KG1 (cell line): ENCODE data around the gene CDH24.
"Not testable (repeated sequence)": the region's sequence is repeated elsewhere in the genome, so short reads cannot be mapped to it uniquely, and the experiment has no call there.

Experiments
- DNase-seq: peaks from one replicate; lab custom pipeline; 2025; lab: John Stamatoyannopoulos, UW

CDH24 gene

DNA sequence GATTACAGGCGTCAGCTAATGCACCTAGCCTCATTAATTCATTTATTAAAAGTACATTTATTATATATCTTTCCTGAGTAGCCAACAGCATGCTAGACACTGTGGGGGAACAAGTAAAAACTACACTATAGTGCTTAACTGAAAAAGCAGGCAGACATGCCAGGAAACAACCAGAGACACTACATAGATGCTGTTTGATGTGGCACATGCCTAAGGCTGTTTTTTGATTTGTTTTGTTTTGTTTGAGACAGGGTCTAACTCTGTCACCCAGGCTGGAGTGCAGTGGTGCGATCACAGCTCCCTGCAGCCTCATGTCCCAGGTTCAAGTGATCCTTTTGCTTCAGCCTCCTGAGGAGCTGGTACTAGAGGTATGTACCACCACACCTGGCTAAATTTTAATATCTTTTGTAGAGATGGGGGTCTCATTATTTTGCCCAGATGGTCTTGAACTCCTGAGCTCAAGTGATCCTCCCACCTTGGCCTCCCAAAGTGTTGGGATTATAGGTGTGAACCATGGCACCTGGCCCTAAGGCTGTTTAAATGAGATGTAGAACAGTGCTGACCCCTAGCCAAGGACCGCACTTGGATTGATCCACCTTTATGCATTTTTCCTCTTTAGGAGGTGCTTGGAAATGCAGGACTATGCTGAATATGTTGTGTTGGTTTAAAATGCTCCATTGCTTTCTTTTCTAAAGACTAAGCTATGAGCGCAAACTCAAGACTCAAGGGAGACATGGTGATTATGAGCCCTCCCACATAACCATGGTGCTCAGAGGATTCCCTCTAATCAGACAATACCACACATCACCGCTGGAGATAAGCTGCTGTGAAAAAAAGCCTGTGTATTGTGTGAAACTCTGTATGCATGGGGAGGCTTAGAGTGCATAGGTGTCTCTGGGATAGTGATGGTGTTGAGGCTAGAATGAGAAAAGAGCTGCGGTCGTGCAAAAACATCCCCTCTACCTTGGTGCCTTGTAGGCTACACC is 36.9 kb downstream of the CDH24 start:
- DNase-seq: no peak

DNA sequence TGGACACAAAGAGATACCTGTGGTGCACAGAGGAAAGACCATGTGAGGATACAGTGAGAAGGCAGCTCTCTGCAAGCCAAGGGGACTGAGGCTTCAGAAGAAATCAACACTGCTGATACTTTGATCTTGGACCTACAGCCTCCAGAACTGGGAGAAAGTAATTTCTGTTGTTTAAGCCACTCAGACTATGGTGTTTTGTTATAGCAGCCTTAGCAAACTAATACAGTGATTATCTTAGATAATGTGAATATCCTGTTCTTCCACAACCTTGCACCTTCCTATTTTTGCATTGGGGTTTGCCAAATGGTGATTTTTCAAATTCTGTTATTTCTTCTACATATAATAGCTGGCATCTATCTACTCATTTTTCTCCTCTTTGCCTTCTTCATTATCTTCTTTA is 39.2 kb downstream of the CDH24 start:
- no peak for DNase-seq

DNA sequence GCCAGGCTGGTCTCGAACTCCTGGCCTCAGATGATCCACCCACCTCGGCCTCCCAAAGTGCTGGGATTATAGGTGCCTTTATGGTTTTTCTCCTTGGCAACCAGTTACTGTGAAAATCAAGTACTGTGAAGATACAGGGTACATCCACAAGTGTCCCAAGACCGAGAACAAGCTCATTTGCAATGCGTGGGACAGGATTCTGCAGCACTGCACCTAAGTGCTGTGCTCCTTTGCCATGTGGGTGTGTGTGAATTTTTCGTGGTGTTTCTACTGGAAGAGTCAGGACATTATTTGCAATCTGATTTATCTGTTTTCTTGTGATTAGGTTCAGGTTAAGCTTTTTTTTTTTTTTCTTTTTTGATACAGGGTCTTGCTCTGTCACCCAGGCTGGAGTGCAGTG is 40.2 kb downstream of the CDH24 start:
- no peak for DNase-seq

DNA sequence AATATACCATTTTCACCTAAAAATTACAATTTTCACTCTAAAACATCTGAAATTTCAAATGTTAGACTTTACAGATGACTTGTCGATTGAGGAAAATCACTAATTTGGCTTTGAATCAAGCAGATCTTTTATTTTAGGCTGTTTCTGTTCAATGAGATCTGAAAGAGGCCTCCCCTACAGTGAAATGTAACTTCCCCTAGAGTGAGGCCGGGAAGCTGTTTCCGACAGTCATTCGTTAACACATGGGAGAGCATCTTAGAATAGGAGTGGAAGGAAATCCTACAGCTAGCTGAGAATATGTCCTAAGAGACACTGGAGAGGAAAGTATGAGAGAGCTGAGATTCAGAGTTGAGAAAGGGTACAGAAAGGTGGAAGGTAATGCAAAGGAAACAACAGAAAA is 41.7 kb downstream of the CDH24 start:
- DNase-seq: no peak

DNA sequence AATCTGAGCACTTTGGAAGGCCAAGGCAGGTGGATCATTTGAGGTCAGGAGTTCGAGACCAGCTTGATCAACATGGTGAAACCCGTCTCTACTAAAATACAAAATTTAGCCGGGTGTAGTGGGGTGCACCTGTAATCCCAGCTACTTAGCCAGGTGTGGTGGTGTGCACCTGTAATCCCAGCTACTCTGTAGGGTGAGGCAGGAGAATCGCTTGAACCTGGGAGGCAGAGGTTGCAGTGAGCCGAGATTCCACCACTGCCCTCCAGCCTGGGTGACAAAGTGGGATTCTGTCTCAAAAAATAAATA is 43.6 kb downstream of the CDH24 start:
- DNase-seq: not testable (repeated sequence)

DNA sequence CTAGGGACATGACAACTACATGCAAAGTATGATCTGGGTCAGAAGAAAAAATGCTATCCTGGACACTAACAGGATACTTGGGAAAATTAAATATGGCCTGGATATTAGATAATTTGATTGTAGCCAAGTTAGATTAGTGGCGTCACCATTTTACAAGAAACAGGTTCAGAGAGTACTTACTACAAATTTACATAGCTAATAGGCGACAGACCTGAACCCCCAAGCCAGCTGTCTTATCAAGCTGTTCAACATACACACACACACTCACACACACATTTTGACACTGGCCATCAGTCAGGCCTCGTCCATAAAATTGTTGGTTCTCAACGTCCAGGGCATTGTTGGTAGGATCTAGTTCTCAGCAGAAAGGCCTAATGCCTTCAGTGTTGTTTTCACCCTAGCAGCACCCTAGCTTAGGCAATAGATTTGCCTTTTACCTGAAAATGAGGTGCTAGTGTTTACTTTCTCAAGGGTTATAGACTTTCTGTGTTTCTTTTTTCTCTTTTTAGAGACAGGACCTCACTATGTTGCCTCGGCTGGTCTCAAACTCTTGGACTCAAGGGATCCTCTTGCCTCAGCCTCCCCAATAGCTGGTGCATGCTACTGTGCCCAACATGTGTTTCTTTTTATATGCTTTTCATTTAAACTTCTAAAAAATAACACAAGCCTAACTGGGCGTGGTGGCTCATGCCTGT is 44.1 kb downstream of the CDH24 start:
- no peak for DNase-seq

DNA sequence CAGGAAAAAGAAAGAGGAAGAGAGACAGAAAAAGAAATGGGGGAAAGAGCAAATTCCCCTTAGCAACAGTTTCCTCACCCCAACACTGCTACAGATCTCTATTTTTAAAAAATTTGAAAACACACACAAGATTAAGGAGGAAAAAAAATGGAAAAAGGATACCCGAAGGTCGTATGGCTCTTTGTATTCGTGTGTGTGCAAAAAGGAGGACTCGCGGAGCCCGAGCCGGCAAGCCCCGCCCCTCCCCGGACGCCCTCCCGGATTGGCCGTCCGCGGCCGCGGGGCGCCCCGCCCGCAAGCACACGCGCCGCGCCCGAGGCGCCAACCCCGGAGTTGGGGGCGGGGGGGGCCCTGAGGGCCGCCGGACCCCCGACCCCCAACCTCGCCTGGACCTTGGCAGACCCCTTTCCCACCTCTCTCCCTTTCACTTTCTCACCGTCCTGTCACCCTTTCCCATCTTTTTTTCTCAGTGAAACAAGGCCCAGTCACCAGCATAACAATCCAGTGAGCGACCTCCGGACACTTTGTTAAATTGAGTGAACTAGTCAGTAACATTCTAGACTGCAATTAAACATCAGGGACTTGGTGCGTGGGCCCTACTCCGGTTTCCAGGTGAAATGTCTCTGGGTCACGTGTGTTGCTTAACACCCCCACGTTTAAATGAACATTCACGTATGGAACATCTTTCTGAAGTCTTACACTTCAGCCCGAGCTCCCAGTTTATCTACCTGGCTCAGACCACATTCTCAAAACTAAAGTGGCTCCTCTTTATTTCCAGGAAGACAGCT is 47.2 kb downstream of the CDH24 start, which contains the start of gene C14orf93:
TSS of gene C14orf93 (minus strand) at position 205 of the 788 bp plus-strand sequence. CDS start 11,120 bp downstream, outside the sequence.
- peak; percentile 74 for DNase-seq

DNA sequence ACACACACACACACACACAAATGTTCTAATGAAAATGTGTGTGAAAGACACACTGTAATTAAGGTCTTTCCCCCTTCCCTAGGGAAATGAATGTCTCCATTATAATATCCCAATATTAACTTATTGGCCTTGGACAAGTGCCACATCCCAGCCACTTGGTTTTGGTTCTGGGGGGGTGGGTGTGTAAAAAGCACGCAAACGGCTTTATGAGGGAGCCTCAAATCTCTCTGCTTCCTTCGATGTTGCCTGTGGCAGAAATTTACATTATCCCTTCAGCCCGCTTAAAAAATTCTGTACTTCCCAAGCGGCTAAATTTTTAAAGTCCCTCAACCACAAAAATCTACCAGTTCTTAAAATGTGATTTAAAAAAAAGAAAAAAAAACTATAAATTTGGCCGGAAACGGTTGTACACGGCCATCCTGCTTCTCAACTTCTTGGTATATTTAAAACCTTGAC is 47.8 kb downstream of the CDH24 start:
- no peak for DNase-seq

DNA sequence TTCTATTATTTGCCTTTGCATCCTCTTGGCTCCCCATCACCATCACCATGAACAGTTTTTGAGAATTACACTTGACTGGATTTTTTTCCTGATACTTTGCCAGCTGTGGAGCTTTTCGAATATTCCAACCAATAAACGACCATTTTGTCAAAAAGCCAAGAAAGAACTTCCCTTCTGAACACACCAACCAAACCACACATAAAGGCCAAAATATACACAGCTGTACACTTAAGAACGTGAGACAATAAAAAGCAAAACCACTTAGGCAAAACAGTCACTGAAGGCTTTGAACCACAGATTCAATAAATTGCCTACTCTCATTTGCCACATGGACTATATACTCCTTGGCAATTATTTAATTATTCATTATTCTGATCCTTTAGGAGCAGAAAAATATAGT is 48.5 kb downstream of the CDH24 start:
- peak; percentile 16 for DNase-seq

DNA sequence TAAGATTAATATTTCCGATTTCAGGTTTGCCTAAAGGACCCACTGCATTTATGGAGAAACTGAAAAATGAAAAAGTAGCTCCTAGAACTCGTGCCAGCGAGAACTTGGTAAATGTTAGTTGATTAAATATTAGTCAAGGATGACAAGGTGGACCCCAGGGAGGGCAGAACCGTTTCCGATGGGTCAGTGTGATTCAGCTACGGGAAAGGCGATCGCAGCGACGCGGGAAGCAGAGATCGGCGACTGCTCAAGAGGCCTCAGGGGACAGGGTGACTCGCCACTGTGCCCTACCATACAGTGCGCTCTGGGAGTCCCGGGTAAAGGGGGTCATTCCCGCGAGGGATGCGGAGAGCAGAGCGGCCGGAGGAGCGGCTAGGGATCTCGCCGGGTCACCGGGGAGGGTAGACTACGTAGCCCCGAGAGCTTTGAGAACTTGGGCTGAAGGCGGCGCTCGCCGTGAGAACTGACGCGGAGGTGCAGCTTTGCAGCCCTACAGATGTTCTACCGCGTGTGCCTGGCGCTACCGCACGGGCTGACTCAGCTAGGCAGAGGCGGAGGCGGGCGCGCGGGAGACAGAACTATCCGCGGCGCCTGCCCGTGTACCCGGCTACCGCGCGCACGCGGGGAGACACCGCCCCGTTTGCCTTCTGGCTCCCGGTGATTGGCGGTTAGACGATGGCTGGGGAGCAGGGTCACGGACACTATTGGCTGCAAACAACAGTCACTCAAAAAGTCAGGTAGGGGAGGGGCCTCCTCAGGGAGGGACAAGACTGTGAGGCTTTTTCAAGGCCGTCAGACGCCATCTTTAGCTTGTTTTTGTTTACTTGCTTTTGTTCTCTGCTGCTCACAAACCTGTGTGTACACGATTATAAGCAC is 50.5 kb downstream of the CDH24 start:
- peak; percentile 91 for DNase-seq

DNA sequence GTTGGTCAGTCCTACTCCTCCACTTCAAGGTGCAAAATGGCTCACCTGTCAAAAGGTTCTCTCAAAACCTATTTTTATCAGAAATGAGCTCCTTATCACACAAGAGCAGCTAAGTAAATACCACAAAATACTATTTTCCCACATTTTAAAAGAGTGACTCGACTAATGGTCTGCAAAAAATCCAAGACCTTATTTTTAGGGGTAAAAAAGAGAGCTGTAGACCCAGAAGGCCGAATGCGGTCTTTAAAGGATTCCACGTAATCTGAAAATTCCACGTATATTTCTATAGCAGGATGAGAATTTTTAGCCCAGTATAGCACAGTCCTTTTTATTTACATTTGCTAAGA is 51.2 kb downstream of the CDH24 start:
- DNase-seq: no peak

DNA sequence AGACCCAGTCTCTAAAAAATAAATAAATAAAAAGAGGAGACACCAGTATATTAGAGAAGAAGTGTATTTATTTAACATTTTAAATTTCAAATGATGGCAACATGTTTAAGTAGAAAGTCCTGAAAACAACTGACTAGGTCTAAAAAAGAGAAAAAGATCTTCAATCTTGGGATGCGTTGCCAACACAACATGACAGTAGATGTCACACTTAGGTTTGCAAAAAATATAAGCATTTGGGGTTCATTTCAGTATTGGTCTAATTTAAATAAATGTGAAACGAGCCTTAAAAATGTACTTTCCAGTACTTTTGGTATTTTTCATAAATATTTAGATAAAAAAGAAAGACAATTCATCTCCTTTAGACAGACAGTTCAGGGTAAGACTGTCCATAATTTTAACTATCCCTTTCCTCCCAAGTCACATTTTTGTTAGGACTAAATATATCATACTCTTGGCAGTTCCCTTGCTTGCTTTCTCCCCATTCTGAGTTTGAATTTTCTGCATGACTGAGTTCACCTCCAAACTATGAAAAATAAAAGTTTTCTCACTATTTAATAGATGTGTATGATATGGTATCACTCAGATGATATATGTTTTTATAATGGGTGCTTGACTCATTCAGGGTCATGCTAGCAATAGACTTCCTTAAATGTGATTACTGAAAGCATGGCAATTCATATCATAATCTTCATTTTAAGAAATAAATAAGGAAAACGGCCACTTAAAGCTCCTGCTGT is 51.7 kb downstream of the CDH24 start:
- DNase-seq: no peak

DNA sequence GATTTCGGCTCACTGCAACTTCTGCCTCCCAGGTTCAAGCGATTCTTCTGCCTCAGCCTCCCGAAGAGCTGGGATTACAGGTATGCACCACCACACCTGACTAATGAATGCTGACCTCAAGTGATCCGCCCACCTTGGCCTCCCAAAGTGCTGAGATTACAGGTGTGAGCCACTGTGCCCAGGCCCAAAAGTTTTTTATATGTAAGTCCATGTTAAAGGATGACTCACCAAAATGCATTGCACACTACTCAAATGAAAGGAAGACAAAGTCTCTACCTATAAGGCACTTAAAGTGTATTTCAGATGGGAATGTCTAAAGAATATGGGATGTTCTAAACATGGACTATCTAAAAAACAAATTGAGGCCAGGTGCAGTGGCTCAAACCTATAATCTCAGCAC is 53.0 kb downstream of the CDH24 start:
- not testable (repeated sequence) for DNase-seq

DNA sequence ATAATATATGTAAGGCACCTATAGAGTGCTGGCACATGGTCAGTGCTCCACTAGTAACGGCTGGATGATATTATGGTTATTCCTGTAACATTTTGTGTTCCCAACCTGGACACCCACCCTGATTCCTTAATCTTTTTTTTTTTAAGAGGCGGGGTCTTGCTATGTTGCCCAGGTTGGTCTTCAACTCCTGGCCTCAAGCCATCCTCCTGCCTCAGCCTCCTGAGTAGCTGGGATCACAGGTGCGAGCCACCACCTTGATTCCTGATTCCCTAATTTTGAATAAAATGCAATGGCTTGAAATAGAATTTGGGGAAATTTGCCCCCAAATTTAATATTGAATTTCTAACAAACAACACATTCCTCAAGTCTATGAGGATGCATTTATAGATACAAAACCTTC is 54.7 kb downstream of the CDH24 start:
- DNase-seq: no peak

DNA sequence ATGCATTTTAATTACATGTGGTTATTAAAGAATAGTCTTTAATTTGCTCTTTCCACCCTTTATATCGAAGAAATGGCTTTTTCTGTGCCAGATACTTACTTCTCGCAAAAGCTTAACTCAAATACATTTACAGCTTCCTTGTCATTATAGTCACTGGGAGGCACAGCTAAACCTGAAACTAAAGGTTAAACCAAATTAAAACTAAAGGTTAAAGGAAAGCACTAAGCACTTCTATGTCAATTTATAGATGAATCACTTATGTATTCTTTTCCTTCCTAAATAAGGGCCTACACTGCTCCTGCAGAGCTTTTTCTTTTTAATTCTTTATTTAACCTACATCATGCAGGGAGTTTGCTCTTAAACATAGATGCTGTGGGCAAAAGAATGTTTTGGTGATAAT is 56.5 kb downstream of the CDH24 start:
- no peak for DNase-seq

DNA sequence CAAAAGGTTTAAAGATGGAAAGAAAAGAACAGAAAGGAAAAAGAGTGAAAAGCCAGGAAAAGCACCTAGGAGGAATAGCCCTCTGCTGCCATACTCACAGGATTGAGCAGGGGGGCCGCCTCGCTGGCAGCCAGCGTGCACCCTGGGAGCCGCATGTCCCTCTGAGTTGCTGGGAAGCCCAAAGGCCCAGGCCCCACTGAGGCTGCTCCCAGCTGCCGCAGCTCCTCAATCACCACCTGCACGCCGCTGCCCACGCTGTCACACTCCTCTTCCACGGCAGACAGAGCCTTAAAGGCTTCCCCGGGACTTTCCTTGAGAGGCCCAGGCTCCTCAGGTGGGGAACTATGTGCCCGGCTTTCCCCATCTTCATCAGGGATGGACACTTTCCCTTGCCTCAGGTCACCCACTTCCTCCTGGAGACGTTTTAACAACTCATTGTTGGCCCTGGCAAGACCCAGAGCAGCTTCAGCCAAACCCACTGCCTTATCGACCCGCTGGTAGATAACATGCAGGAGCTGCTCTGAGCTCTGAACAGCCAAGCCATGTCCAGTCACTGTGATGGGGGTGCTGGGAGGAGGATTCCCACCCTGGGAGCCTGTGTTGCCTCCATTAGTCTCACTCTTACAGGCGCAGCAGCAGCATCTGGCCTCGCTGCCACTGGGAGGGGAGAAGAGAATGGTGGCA is 58.8 kb downstream of the CDH24 start:
- DNase-seq: no peak

DNA sequence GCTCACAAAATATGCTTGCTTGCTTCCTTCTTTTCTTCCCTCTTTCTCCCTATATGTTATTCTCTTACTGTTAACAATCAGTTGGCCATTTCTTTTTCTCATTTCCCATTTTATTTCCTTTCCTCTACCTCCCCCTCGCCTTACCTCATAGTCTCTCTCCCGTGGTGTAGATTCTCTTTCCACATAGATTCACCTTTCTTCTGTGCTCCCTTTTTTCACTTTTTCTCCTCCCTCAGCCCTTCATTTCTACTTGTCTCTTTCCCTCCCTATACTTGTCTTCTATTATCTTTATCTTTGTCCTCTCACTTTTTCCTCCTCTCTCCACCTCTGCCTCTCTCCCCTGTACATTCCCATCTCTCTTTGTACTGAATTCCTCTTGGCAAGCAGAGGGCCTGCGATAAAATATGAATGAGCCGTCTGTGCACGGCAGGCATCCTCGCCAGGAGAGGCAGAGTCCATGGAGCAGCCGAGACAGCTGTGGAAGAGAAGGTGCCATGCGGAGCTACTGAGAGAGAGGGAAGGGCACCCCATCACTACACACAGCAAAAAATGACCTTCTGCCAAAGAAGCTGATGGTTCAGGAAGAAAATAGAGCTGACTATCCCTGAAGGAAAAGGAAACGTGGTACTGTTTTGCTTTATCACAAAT is 59.5 kb downstream of the CDH24 start:
- DNase-seq: no peak
